ENCODE measurements around the gene SF3A1. TPM values are rescaled to one million over a fixed set of nuclear protein-coding genes. Genes with fewer than 3 reads are reported as not detected.

Gene SF3A1
- total and polyA plus RNA-seq, 9 of the 15 experiments (the other 6 are each of a cell fraction or from before 2014, with no cell fraction given), result 6.7 to 228 (median 13.0) TPM

- ChIA-PET POLR2A (interaction anchor here (1.0 to 1.2 kb wide), 2 partner anchors 14 to 15 kb away, joined by 3 to 4 read pairs; no protein-coding TSS in a partner anchor), CTCF (ENCODE audit: low intra/inter-chr PET ratio) (no interaction called here)
- Histone ChIP-seq H3K4me1 (replicated peaks in 1 of 2; ENCODE audit: control insufficient read depth in 2 of 2, insufficient read depth in 2 of 2, low read length in 2 of 2) (0 out of 5 replicates have a peak, but pooled peaks cover 0 to 2% of the 10 kb centered on the region in 2 experiments), H3K79me2 (ENCODE audit: control insufficient read depth, insufficient read depth, low read length) (no peaks in the 10 kb centered on the region), H3K27me3 (ENCODE audit: control insufficient read depth in 2 of 2, insufficient read depth in 2 of 2, low read length in 2 of 2) (no peaks in the 10 kb centered on the region), H3K9me1 (ENCODE audit: control insufficient read depth, insufficient read depth, low read length) (no peaks in the 10 kb centered on the region), H2AFZ (ENCODE audit: low read depth, low read length) (no peak overlapping the region), H3K4me2 (ENCODE audit: insufficient read depth, low read length) (no peak overlapping the region), H4K20me1 (replicated peaks; ENCODE audit: control insufficient read depth, insufficient read depth, low read length) (no peaks in the 10 kb centered on the region), H3K4me3 (no peak overlapping the region), H3K27ac (ENCODE audit: extremely low read depth, low read depth, low read length) (no peak overlapping the region), H3K36me3 (ENCODE audit: control insufficient read depth, insufficient read depth, low read length) (peaks cover 18% of the 10 kb centered on the region; the same call in 1 of the 3 replicates), H3K9ac (ENCODE audit: insufficient read depth in 1 of 2, low read depth in 2 of 2, low read length in 2 of 2) (no peak overlapping the region), H3K9me3 (replicated peaks; ENCODE audit: control insufficient read depth, insufficient read depth, low read depth, low read length) (no peaks in the 10 kb centered on the region)
- TF ChIP-seq ETV6 (IDR thresholded peaks at IDR 0.05; ENCODE audit: borderline replicate concordance in 1 of 2, low read depth in 2 of 2, low read length in 1 of 2) (no peak), ETV6 (CRISPR knock-in tag; IDR thresholded peaks at IDR 0.05; ENCODE audit: borderline replicate concordance) (no peak), CBX5 (IDR thresholded peaks at IDR 0.05; ENCODE audit: borderline replicate concordance, low read depth) (no peak), KDM5B (IDR thresholded peaks at IDR 0.05; ENCODE audit: insufficient replicate concordance, low read depth, low read length) (no peak), ARID2 (IDR thresholded peaks at IDR 0.05) (no peak), RBM15 (IDR thresholded peaks at IDR 0.05; ENCODE audit: insufficient read depth, low read length) (no peak), RCOR1 (IDR thresholded peaks at IDR 0.05; ENCODE audit: borderline replicate concordance in 1 of 2, low read depth in 2 of 2, low read length in 2 of 2) (no peak), CEBPB (tag; IDR thresholded peaks at IDR 0.05) (no peak), BRD9 (IDR thresholded peaks at IDR 0.05; ENCODE audit: low read depth, partially characterized antibody) (no peak), FOXK1 (CRISPR knock-in tag; IDR thresholded peaks at IDR 0.05; ENCODE audit: borderline replicate concordance) (no peak), SMAD1 (IDR thresholded peaks at IDR 0.05; ENCODE audit: low read depth, low read length, partially characterized antibody) (no peak), USF1 (CRISPR knock-in tag; IDR thresholded peaks at IDR 0.05) (no peak), PYGO2 (tag; IDR thresholded peaks at IDR 0.05) (no peak), ZFP1 (CRISPR knock-in tag; IDR thresholded peaks at IDR 0.05) (no peak)
- TF ChIP-seq, protein P1, sequence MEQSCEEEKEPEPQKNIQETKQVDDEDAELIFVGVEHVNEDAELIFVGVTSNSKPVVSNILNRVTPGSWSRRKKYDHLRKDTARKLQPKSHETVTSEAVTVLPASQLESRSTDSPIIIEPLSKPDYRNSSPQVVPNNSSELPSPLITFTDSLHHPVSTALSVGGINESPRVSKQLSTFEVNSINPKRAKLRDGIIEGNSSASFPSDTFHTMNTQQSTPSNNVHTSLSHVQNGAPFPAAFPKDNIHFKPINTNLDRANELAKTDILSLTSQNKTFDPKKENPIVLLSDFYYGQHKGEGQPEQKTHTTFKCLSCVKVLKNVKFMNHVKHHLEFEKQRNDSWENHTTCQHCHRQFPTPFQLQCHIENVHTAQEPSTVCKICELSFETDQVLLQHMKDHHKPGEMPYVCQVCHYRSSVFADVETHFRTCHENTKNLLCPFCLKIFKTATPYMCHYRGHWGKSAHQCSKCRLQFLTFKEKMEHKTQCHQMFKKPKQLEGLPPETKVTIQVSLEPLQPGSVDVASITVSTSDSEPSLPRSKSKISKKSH (CRISPR knock-in tag; IDR thresholded peaks at IDR 0.05), result no peak
- intact Hi-C loops (cut with micrococcal nuclease), result no loop called here
- BruUV-seq (replicated peaks), result no TSS peak
- in situ Hi-C loops (cut with MboI), result no loop called here
- no peak for FAIRE-seq
- WGBS (ENCODE audit: insufficient coverage, low coverage, missing lambda C conversion rate), result 62% methylated on average over 4 of the region's 4 CpGs
- no peak for ATAC-seq
- no peak for DNase-seq (ENCODE audit: extremely low read depth in 1 of 4, low spot score in 3 of 4)
These were observed 60.4 kb downstream of the SF3A1 start for GRCh38 chr22:30296324-30296723.

Measured in K562 (cell line).